Stomach (tissue), 19 donors: ENCODE results near the gene RSKR. TPM values are rescaled to one million over a fixed set of nuclear protein-coding genes. Genes with fewer than 3 reads are reported as not detected.
A peak's percentile ranks its signal among the peaks of the same experiment; 100 is the strongest.

Experiments used
- DNase-seq, 2 donors: peaks; one replicate each; pipeline versions ENCODE4 v3.0.0 to v3.0.0-alpha.2; 2013 to 2019
- H3K27ac ChIP-seq, 5 donors: fragments of 200-600 bp in 4 of 5; sonication (generic) in 4 of 5; one replicate each; pipeline ENCODE4 v1.5.1; 2013 to 2019; ENCODE audit warnings: mild to moderate bottlenecking in 1 of 5, moderate library complexity in 1 of 5
- H3K27me3 ChIP-seq, 3 donors: fragments of 200-600 bp; sonication (generic); one replicate each; pipeline ENCODE4 v1.5.1; 2017 to 2019; ENCODE audit warnings: mixed run types in 1 of 3
- H3K36me3 ChIP-seq, 4 donors: fragments of 200-600 bp; sonication (generic); 1 replicate in 3 of 4; 2 replicates in 1 of 4; pipeline ENCODE4 v1.5.1; 2016 to 2019
- H3K4me1 ChIP-seq, 4 donors: fragments of 200-600 bp; sonication (generic); one replicate each; pipeline ENCODE4 v1.5.1; 2016 to 2019
- H3K4me3 ChIP-seq, 4 donors: fragments of 200-600 bp; sonication (generic) in 3 of 4; one replicate each; pipeline ENCODE4 v1.5.1; 2016 to 2019; ENCODE audit warnings: mild to moderate bottlenecking in 1 of 4
- H3K9me3 ChIP-seq, 4 donors: fragments of 200-600 bp; sonication (generic); one replicate each; pipeline ENCODE4 v1.5.1; 2016 to 2019
- CTCF ChIP-seq, 7 experiments: fragments of 450-650 bp in 4 of 7; fragments of 200-600 bp in 3 of 7; sonication (generic) in 3 of 7; IDR thresholded peaks; one replicate each; pipeline ENCODE4 v1.5.1; 2016 to 2019; ENCODE audit warnings: antibody characterized with exemption in 7 of 7, control low read depth in 2 of 7, mild to moderate bottlenecking in 1 of 7
- EP300 ChIP-seq: sonication (generic); formaldehyde crosslinking; IDR thresholded peaks from one replicate; pipeline ENCODE4 v1.6.1; 2017; ENCODE audit warnings: antibody characterized with exemption
- POLR2A ChIP-seq, 4 donors: fragments of 450-650 bp; IDR thresholded peaks; one replicate each; pipeline ENCODE4 v1.6.1; 2016; ENCODE audit warnings: antibody characterized with exemption in 4 of 4, control low read depth in 2 of 4, mild to moderate bottlenecking in 1 of 4, moderate library complexity in 1 of 4
- POLR2AphosphoS5 ChIP-seq, 3 donors: sonication (generic); formaldehyde crosslinking; IDR thresholded peaks; one replicate each; pipeline ENCODE4 v1.6.1; 2016; ENCODE audit warnings: antibody characterized with exemption in 3 of 3
- WGBS, 5 donors: extraction: QIAGEN DNeasy Blood & Tissue Kit in 3 of 5; methylation state at CpG; one replicate each; pipeline versions ENCODE4 v1.1.5 to v1.1.7; 2013 to 2018; 5-methylcytosine and 5-hydroxymethylcytosine counted together
- intact Hi-C: fragments of 100-400 bp; cut with DNase I; formaldehyde crosslinking; loops from one replicate; pipeline ENCODE4 v1.15.1; 2023; ENCODE audit warnings: low total_unique reads
- long read RNA-seq, 10 donors: transcript quantifications; one replicate each; lab custom pipeline, GENCODE V29; 2026
- polyA plus RNA-seq, 3 donors: library from polyadenylated mRNA; stranded (reverse); fragments of 200-250 nt; gene quantifications; one replicate each; pipeline ENCODE4 v1.2.3, GENCODE V29; 2013
- total RNA-seq, 5 donors: library from RNA; depleted of rRNA; stranded (reverse); fragments of >200 nt; gene quantifications; one replicate each; pipeline versions ENCODE4 v1.1.0 to v1.2.3, GENCODE V29; 2014 to 2016
- donor health status: healthy with polysubstance abuse.
- donor health status: Bipolar disorder and iron deficiency.
- donor health status: healthy.

RSKR gene
- total RNA-seq (10 to 100 TPM in 3 of 5 donors, 1 to 10 TPM in 2; 9.3 to 36.2 (median 11.6) TPM), polyA plus RNA-seq (1 to 10 TPM in 2 of 3 donors, under 1 TPM in 1; 0.31 to 2.3 (median 1.2) TPM)
- long read RNA-seq, donor 1, partial matches to known transcripts = 0 of 3 reads
- long read RNA-seq, donor 1, other reads (novel, unspliced or antisense) = 0 of 3 reads
- long read RNA-seq, donor 2, transcript SGK494-211 (1 exons, 2,975 nt) = major isoform, 9 of 9 reads
- long read RNA-seq, donor 2, partial matches to known transcripts = 0 of 9 reads
- long read RNA-seq, donor 2, other reads (novel, unspliced or antisense) = 0 of 9 reads
- long read RNA-seq, donor 3, partial matches to known transcripts = 0 of 4 reads
- long read RNA-seq, donor 3, other reads (novel, unspliced or antisense) = 0 of 4 reads
- long read RNA-seq, donor 4 = 0 reads
- long read RNA-seq, donor 5, transcript SGK494-211 (1 exons, 2,975 nt) = major isoform, 5 of 5 reads
- long read RNA-seq, donor 5, partial matches to known transcripts = 0 of 5 reads
- long read RNA-seq, donor 5, other reads (novel, unspliced or antisense) = 0 of 5 reads
- long read RNA-seq, donor 6, transcript SGK494-211 (1 exons, 2,975 nt) = major isoform, 32 of 32 reads
- long read RNA-seq, donor 6, partial matches to known transcripts = 0 of 32 reads
- long read RNA-seq, donor 6, other reads (novel, unspliced or antisense) = 0 of 32 reads
- long read RNA-seq, donor 7, partial matches to known transcripts = 0 of 2 reads
- long read RNA-seq, donor 7, other reads (novel, unspliced or antisense) = 0 of 2 reads
- long read RNA-seq, donor 8, transcript SGK494-211 (1 exons, 2,975 nt) = major isoform, 9 of 9 reads
- long read RNA-seq, donor 8, partial matches to known transcripts = 0 of 9 reads
- long read RNA-seq, donor 8, other reads (novel, unspliced or antisense) = 0 of 9 reads
- long read RNA-seq, donor 9, transcript SGK494-211 (1 exons, 2,975 nt) = major isoform, 11 of 11 reads
- long read RNA-seq, donor 9, partial matches to known transcripts = 0 of 11 reads
- long read RNA-seq, donor 9, other reads (novel, unspliced or antisense) = 0 of 11 reads
- long read RNA-seq, donor 10, partial matches to known transcripts = 0 of 3 reads
- long read RNA-seq, donor 10, other reads (novel, unspliced or antisense) = 0 of 3 reads

- Histone ChIP-seq H3K27ac (no peak within 1 kb of the TSS), H3K36me3 (peaks cover 48 to 80% (median 76%) of the 10 kb centered on the region in 4 donors), H3K4me1 (peaks cover 0 to 14% (median 4%) of the 10 kb centered on the region in 4 donors), H3K4me3 (no peak within 1 kb of the TSS), H3K9me3 (no peaks in the 10 kb centered on the region), H3K27me3 (no peaks in the 10 kb centered on the region)
- 67 to 86% (median 82%) methylated on average over 5 of the region's 5 CpGs for WGBS, 5 donors
- DNase-seq = peak in 1 of 2 donors; percentile 9
- intact Hi-C loops = no loop called here
- no peak for TF ChIP-seq POLR2A (IDR thresholded peaks at IDR 0.05)
- TF ChIP-seq POLR2AphosphoS5 (IDR thresholded peaks at IDR 0.05) = no peak
- TF ChIP-seq EP300 = no peak
- no peak for TF ChIP-seq CTCF (IDR thresholded peaks at IDR 0.05)
These were observed at the start of gene RSKR for GRCh38 chr17:28613931-28614381. Gene RSKR, minus strand, starts transcription at chr17:28614185. Its CDS starts 24 bp downstream, at chr17:28614161.

- H3K4me3 ChIP-seq = peak overlapping the region in 2 of 4 donors; percentile 12 to 75
- TF ChIP-seq POLR2A (IDR thresholded peaks at IDR 0.05) = no peak
- TF ChIP-seq EP300 = no peak
- no peak for TF ChIP-seq POLR2AphosphoS5 (IDR thresholded peaks at IDR 0.05)
- TF ChIP-seq CTCF (IDR thresholded peaks at IDR 0.05) = no peak
- H3K36me3 ChIP-seq = peaks cover 8 to 45% (median 39%) of the 10 kb centered on the region in 4 donors
- peaks cover 22 to 75% (median 61%) of the 10 kb centered on the region in 4 donors for H3K4me1 ChIP-seq
- peak overlapping the region in 1 of 5 donors; percentile 99 for H3K27ac ChIP-seq
- H3K9me3 ChIP-seq = no peaks in the 10 kb centered on the region
- intact Hi-C loops = no loop called here
- H3K27me3 ChIP-seq = no peaks in the 10 kb centered on the region
- DNase-seq = no peak
These were observed 49.7 kb upstream of the RSKR start for GRCh38 chr17:28663723-28664122.

- intact Hi-C loops = no loop called here
- peaks cover 22 to 63% (median 52%) of the 10 kb centered on the region in 4 donors for H3K4me1 ChIP-seq
- H3K4me3 ChIP-seq = peak overlapping the region; percentile 75 to 90 (median 84)
- H3K27me3 ChIP-seq = no peaks in the 10 kb centered on the region
- TF ChIP-seq POLR2A (IDR thresholded peaks at IDR 0.05) (no peak), CTCF (IDR thresholded peaks at IDR 0.05) (no peak), POLR2AphosphoS5 (IDR thresholded peaks at IDR 0.05) (no peak), EP300 (no peak)
- WGBS, 5 donors = 0 to 1% (median 0%) methylated on average over 6 to 10 of the region's 10 CpGs
- H3K27ac ChIP-seq = peak overlapping the region; percentile 93 to 99 (median 98)
- peaks cover 9 to 48% (median 38%) of the 10 kb centered on the region in 4 donors for H3K36me3 ChIP-seq
- no peak for DNase-seq
- H3K9me3 ChIP-seq = no peaks in the 10 kb centered on the region
These were observed 48.5 kb upstream of the RSKR start for GRCh38 chr17:28662527-28662829.
